Endothelial cell of umbilical vein (primary cell): ENCODE results near the gene WDR43. TPM values are rescaled to one million over a fixed set of nuclear protein-coding genes. Genes with fewer than 3 reads are reported as not detected.

ENCODE experiments used
- BruUV-seq: library from RNA; stranded (reverse); fragments of 400-500 nt; replicated peaks from 2 replicates; lab custom pipeline; 2021; lab: Mats Ljungman, UMichigan
- CTCF ChIA-PET: fragments of 300-600, 350-600 bp; sonication (Branson Sonifier 250); formaldehyde crosslinking; loops from one replicate; lab custom pipeline; 2021; ENCODE audit warnings: antibody characterized with exemption, inconsistent platforms; lab: Charles Lee
- POLR2A ChIA-PET: fragments of 300-600, 350-600 bp; sonication (Branson Sonifier 250); formaldehyde crosslinking; loops from one replicate; lab custom pipeline; 2021; ENCODE audit warnings: antibody characterized with exemption, inconsistent platforms; lab: Charles Lee
- DNase-seq: peaks from one replicate; pipeline ENCODE4 v3.0.0-alpha.2; 2011; ENCODE audit warnings: low read depth, low spot score
- FAIRE-seq: peaks from 2 replicates; lab custom pipeline; 2011; peaks lifted over from hg19 to GRCh38; lab: Jason Lieb, UNC
- H2AFZ ChIP-seq: 2 replicates; pipeline ENCODE4 v1.6.0; 2012; ENCODE audit warnings: low read depth, low read length, control low read depth, inconsistent platforms
- H3K27ac ChIP-seq: 2 replicates; pipeline ENCODE4 v1.5.1; 2011; ENCODE audit warnings: low read depth, mild to moderate bottlenecking, control low read depth, low read length, moderate library complexity; ENCODE audit not compliant: insufficient read depth
- H3K27me3 ChIP-seq, 2 experiments: 2 replicates each; pipeline versions ENCODE4 v1.6.0 to v1.6.1; 2011; ENCODE audit warnings: low read length in 2 of 2, mixed read lengths in 1 of 2; ENCODE audit not compliant: control insufficient read depth in 2 of 2, insufficient read depth in 2 of 2
- H3K36me3 ChIP-seq, 2 experiments: 2 replicates in 1 of 2; 3 replicates in 1 of 2; pipeline ENCODE4 v1.5.1; 2011; ENCODE audit warnings: low read length in 2 of 2, mild to moderate bottlenecking in 1 of 2, moderate library complexity in 1 of 2; ENCODE audit not compliant: control insufficient read depth in 2 of 2, insufficient read depth in 2 of 2; ENCODE audit errors: extremely low read depth in 1 of 2
- H3K4me1 ChIP-seq: 3 replicates; pipeline ENCODE4 v1.5.1; 2011; ENCODE audit warnings: mild to moderate bottlenecking, low read length; ENCODE audit not compliant: control insufficient read depth, insufficient read depth; ENCODE audit errors: extremely low read depth
- H3K4me2 ChIP-seq: 2 replicates; pipeline ENCODE4 v1.6.1; 2011; ENCODE audit warnings: low read length, control low read depth, mixed read lengths; ENCODE audit not compliant: insufficient read depth
- H3K4me3 ChIP-seq, 3 experiments: fragments of 200-600 bp in 1 of 3; sonication (generic), shearing (Covaris generic) in 1 of 3; replicated peaks in 1 of 3; 2 replicates each; pipeline ENCODE4 v1.5.1; 2011 to 2016; ENCODE audit warnings: control low read depth in 3 of 3, low read length in 3 of 3, mild to moderate bottlenecking in 2 of 3, inconsistent platforms in 1 of 3, low read depth in 1 of 3, moderate library complexity in 1 of 3; ENCODE audit not compliant: insufficient read depth in 1 of 3
- H3K79me2 ChIP-seq: 2 replicates; pipeline ENCODE4 v1.6.0; 2012; ENCODE audit warnings: low read length, inconsistent platforms; ENCODE audit not compliant: control insufficient read depth, insufficient read depth
- H3K9ac ChIP-seq: replicated peaks from 2 replicates; pipeline ENCODE3; 2011; ENCODE audit warnings: low read length, control low read depth; ENCODE audit not compliant: insufficient read depth; ENCODE audit errors: extremely low read depth
- H3K9me1 ChIP-seq: replicated peaks from 3 replicates; pipeline ENCODE4 v1.6.0; 2011; ENCODE audit warnings: mild to moderate bottlenecking, low read length; ENCODE audit not compliant: control insufficient read depth, insufficient read depth; ENCODE audit errors: extremely low read depth
- H3K9me3 ChIP-seq: replicated peaks from 2 replicates; pipeline ENCODE4 v1.5.1; 2012; ENCODE audit warnings: low read length, inconsistent platforms; ENCODE audit not compliant: control insufficient read depth, insufficient read depth
- H4K20me1 ChIP-seq: replicated peaks from 2 replicates; pipeline ENCODE3; 2011; ENCODE audit warnings: mild to moderate bottlenecking, low read length; ENCODE audit not compliant: control insufficient read depth, insufficient read depth; ENCODE audit errors: extremely low read depth
- EZH2 ChIP-seq: IDR thresholded peaks from 2 replicates; pipeline ENCODE4 v1.6.1; 2012; ENCODE audit warnings: borderline replicate concordance, low read depth, mild to moderate bottlenecking, moderate library complexity, low read length, inconsistent platforms; ENCODE audit not compliant: severe bottlenecking
- FOS ChIP-seq: IDR thresholded peaks from 2 replicates; pipeline ENCODE4 v1.6.1; 2011; ENCODE audit warnings: mild to moderate bottlenecking, low read length, moderate library complexity, borderline replicate concordance; ENCODE audit not compliant: insufficient read depth
- GATA2 ChIP-seq: IDR thresholded peaks from 2 replicates; pipeline ENCODE4 v1.7.0; 2011; ENCODE audit warnings: low read depth, mild to moderate bottlenecking, moderate library complexity, mixed read lengths, low read length; ENCODE audit not compliant: insufficient read length, insufficient read depth
- JUN ChIP-seq: IDR thresholded peaks from 2 replicates; pipeline ENCODE4 v1.6.1; 2011; ENCODE audit warnings: borderline replicate concordance, low read depth; ENCODE audit not compliant: insufficient read length, insufficient read depth
- MYC ChIP-seq: IDR thresholded peaks from one replicate; pipeline ENCODE4 v1.6.1; 2011; ENCODE audit warnings: mild to moderate bottlenecking, low read depth, low read length
- POLR2A ChIP-seq: IDR thresholded peaks from 2 replicates; pipeline ENCODE4 v1.6.1; 2012; ENCODE audit warnings: low read depth, mild to moderate bottlenecking, control low read depth, low read length
- POLR2AphosphoS5 ChIP-seq: IDR thresholded peaks from 2 replicates; pipeline ENCODE4 v1.6.1; 2012; ENCODE audit warnings: low read depth, mild to moderate bottlenecking, control low read depth, low read length, moderate library complexity; ENCODE audit not compliant: insufficient read depth
- dilution Hi-C: fragments of 300-500 bp; cut with MboI; formaldehyde crosslinking; loops from one replicate; pipeline ENCODE4 v1.15.0; 2019; ENCODE audit warnings: low sequenced_read_pairs; ENCODE audit not compliant: extremely low pct_ligation_motif_present
- intact Hi-C: fragments of 100-400 bp; cut with micrococcal nuclease; formaldehyde crosslinking; loops from one replicate; pipeline ENCODE4 v1.10.0; 2022
- polyA plus RNA-seq, 4 experiments: library from polyadenylated mRNA; depleted of rRNA in 3 of 4; stranded (reverse) in 3 of 4; unstranded in 1 of 4; fragments of >200 nt; gene quantifications; 2 replicates each; pipeline versions ENCODE4 v1.2.1 to v1.2.3, GENCODE V29; 2011 to 2012; ENCODE audit warnings: missing spikeins in 1 of 4
- total RNA-seq: library from RNA; stranded (reverse); gene quantifications from 2 replicates; pipeline ENCODE4 v1.2.3, GENCODE V29; 2021
- TF ChIP-seq, protein P1 (sequence below), 2 donors: IDR thresholded peaks; 1 replicate in 1 of 2; 2 replicates in 1 of 2; pipeline ENCODE4 v1.5.1; 2011; ENCODE audit warnings: low read length in 2 of 2, mild to moderate bottlenecking in 2 of 2, moderate library complexity in 2 of 2, control low read depth in 1 of 2, inconsistent platforms in 1 of 2, low read depth in 1 of 2; ENCODE audit not compliant: insufficient read depth in 1 of 2; ENCODE audit errors: extremely low read depth in 1 of 2
- TF ChIP-seq, protein P2 (sequence below): IDR thresholded peaks from 2 replicates; pipeline ENCODE4 v1.6.1; 2011; ENCODE audit not compliant: insufficient read depth, insufficient read length

Gene WDR43
- total and polyA plus RNA-seq, 2 donors (not counting 3 experiments of a cell fraction or from before 2014, with no cell fraction given), result 23.7 to 60.6 TPM

DNA sequence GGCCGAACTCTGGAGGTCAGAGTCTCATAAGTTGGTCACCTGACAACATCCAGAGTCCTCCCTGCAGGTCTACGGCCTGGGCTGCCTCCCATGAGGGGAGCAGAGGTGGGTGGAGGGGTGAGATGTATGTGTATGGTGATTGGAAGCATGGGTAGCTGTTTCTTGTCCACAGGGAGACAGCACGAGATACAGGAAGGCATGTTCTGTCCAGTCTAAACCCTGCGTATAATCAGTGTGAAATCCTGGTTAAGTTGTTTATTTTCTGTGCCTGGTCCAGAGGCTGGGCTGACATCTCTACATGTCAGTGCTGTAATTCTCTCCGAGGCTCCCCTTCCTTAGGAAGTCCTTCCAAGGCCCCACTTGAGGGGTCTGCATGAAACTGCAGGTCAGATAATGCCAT lies 95.5 kb downstream of the WDR43 start:
- intact Hi-C loops, result no loop called here
- no peak overlapping the region for H2AFZ ChIP-seq
- no peaks in the 10 kb centered on the region for H3K9me1 ChIP-seq
- ChIA-PET POLR2A (no interaction called here), CTCF (no interaction called here)
- H3K4me3 ChIP-seq, result no peak overlapping the region
- H3K27me3 ChIP-seq, result no peaks in the 10 kb centered on the region
- no peak overlapping the region for H3K4me2 ChIP-seq
- no peak overlapping the region for H3K27ac ChIP-seq
- no peak overlapping the region for H3K9ac ChIP-seq
- H3K36me3 ChIP-seq, result no peaks in the 10 kb centered on the region
- no peaks in the 10 kb centered on the region for H3K4me1 ChIP-seq
- no TSS peak for BruUV-seq
- FAIRE-seq (no peak), DNase-seq (no peak)
- TF ChIP-seq JUN (no peak), EZH2 (no peak), POLR2A (no peak), POLR2AphosphoS5 (no peak), GATA2 (no peak), FOS (no peak), MYC (no peak)
- TF ChIP-seq, protein P1, sequence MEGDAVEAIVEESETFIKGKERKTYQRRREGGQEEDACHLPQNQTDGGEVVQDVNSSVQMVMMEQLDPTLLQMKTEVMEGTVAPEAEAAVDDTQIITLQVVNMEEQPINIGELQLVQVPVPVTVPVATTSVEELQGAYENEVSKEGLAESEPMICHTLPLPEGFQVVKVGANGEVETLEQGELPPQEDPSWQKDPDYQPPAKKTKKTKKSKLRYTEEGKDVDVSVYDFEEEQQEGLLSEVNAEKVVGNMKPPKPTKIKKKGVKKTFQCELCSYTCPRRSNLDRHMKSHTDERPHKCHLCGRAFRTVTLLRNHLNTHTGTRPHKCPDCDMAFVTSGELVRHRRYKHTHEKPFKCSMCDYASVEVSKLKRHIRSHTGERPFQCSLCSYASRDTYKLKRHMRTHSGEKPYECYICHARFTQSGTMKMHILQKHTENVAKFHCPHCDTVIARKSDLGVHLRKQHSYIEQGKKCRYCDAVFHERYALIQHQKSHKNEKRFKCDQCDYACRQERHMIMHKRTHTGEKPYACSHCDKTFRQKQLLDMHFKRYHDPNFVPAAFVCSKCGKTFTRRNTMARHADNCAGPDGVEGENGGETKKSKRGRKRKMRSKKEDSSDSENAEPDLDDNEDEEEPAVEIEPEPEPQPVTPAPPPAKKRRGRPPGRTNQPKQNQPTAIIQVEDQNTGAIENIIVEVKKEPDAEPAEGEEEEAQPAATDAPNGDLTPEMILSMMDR (IDR thresholded peaks at IDR 0.05; ENCODE audit: extremely low read depth in 1 of 2, insufficient read depth in 1 of 2, low read depth in 1 of 2, low read length in 2 of 2), result no peak
- TF ChIP-seq, protein P2, sequence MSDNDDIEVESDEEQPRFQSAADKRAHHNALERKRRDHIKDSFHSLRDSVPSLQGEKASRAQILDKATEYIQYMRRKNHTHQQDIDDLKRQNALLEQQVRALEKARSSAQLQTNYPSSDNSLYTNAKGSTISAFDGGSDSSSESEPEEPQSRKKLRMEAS, result no peak
- H3K79me2 ChIP-seq, result no peaks in the 10 kb centered on the region
- no peaks in the 10 kb centered on the region for H4K20me1 ChIP-seq
- dilution Hi-C loops, result no loop called here
- H3K9me3 ChIP-seq, result no peaks in the 10 kb centered on the region
